Non-pigmented ciliary epithelial cell (primary cell): ENCODE results near the gene GAS2L2.
"Not testable (repeated sequence)": the region's sequence is repeated elsewhere in the genome, so short reads cannot be mapped to it uniquely, and the experiment has no call there.

ENCODE experiments used
- DNase-seq: peaks from one replicate; pipeline ENCODE4 v3.0.0-alpha.2; 2010; ENCODE audit warnings: low read depth

Gene GAS2L2

DNA sequence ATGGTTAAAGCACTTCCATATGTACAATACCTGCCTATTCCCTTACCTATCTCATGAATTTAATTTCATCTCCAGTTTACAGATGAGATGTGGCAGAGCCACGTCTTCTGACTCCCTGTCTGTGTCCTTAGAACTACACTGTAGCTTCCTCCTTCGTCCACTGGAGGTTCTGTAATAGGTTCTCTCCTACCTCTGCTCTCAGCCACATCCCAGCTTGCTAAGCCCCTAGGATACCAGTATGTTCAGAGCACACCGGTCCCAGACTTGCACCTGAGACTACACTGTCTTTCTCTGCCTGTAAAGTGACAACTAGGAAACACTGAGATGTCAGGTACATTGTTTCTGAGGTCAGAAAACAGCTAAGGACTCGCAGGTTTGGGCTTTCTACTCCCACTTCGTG lies 25.4 kb downstream of the GAS2L2 start:
- no peak for DNase-seq

DNA sequence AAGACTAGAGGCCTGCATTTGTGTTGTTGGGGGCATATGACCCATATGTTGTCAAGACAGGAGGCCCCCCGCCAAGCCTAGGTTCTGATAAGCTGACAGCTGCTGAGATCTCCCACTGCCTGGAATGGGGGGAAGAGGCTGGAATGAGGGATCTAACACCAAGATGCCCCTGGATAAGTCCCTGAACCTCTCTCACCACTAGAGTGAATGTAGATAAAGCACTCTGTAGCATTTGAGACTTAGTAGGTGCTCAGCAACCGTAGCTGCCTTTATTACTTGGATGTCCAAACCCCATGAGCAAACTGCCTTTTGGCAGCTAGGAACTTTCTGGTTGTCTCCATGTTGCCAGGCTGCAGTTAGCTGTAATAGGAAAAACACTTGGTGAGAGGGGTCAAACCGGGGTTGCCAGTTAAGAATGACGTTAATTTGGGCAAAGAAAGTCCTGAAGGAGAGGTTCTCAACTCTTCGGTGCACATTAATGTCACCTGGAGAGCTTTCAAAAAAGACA lies 26.0 kb downstream of the GAS2L2 start:
- DNase-seq: no peak

DNA sequence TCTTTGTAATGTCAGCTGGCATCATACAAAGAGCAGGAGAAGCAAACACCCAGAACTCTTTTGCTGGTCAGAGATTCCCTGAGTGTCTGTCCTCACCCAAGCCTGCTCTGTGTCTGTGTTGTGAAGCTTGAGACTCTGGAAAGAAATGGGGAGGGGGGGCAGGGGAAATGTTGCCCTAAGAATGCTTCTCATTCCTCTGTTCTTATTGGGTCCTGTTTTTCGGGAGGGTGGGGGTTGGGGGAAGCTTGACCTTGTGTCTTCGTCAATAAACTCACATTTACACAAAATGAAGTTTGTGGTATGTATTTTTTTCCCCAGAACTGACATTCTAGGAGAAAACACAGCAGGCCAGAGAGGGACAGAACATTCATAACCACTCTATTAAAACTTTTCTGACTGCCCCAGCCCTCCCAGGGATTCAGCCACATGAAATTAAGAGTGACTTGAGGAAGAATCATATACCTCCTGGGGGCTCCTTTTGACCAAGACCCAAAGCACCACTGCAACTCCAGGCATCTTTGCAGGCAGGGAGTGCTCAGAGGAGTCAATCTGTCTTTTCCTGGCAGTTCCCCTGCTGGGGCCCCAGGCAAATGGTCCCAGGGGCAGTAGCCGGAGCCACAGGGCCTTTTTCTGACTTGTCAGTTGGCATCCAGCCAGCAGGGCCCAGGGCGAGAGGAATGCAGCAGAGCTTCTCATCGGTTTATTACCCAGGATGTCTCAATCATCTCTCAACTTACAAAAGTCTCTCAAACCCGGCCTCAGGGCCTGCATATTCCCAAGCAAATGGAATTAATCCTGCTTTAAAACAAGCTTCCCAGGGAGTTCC lies 26.7 kb downstream of the GAS2L2 start:
- DNase-seq: peak; percentile 51

DNA sequence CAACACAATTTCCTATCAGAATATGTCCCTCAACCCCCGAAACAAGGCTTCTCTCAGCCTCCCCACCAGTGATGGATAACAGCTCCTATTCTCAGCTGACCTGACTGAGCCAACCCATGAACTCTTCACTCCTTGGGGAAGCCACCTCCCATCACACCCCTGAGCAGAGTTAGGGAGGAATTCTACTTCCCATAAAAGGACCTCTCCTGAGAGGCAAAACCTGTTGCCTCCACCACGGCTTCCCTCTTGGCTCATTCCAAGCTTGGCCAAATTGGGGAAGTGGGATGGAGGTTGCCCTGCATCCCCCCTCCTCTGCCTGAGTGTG lies 27.3 kb downstream of the GAS2L2 start:
- DNase-seq: no peak

DNA sequence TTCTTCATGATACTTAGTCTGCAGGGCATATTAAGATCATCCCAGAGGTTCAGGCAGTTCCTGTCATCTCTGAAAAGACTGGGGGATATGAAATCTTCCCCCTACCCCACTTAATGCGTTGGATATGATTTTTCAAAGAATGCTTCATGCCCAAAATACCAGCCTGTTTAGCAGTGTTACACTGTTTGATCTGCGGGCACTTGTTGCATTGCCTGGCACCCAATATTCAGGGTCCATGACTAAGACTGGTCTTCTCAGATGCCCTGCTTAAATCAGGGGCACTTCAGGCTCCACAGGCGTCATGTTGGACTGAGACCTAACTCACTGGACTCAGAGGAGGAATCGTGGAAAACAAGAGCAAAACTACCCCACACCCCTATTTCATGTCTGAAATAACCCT lies 28.0 kb downstream of the GAS2L2 start:
- DNase-seq: no peak

DNA sequence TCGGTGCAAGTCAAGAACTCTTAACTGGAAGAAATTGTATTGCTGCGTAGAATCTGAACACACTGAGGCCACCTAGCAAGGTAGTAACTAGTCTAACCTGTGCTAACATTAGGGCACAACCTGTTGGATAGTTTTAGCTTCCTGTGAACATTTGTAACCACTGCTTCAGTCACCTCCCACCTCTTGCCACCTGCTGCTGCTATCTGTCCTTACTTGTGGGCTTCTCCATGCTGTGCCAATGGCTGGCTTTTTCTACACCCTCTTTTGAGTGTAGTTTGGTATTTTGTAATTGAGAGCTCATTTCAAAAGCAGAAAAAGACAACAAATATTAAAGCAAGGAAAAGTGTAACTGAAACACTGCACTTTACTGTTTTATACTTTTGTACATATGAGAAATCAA lies 29.3 kb downstream of the GAS2L2 start:
- no peak for DNase-seq

DNA sequence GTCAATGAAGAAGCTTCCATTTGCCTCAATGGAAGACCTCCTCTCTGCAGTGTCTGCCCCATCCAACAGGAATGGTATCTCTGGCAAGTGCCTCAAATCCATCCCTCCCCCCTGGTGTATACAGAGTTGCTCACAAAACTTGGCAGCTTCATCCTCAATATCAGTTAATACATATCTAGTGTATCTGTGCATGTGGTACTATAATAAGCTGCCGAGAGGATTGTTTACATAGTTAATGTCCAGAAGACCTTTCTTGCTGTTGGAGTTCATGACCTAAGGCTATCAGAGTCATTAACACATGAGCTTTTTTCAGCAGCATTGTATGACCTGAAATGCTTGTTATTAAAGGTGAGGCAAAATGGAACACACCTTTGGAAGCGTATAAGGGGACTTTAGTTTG lies 35.6 kb downstream of the GAS2L2 start:
- no peak for DNase-seq

DNA sequence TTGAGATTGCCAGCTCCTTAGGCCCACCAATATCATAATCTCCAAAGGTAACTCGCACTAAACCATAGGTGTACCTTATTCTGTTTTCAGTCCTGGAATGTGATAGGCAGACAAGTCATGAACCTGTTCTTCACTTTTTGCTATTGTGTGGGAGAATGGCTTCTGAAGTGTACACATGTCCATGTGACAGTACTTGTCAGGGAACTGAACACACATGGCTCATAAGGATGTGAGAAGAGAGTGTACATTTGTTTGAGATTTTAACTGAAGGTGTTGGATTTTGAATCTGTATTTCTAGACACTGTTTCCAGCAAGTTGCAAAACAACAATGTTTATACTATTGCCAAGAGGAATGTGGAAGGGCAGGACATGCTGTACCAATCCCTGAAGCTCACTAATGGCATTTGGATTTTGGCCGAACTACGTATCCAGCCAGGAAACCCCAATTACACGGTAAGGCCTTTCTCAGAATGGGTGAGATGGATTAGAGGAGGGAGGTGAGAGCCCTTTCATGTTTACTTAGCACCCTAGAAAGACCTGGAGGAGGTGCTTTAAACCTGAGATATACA lies 36.1 kb downstream of the GAS2L2 start:
- DNase-seq: no peak

DNA sequence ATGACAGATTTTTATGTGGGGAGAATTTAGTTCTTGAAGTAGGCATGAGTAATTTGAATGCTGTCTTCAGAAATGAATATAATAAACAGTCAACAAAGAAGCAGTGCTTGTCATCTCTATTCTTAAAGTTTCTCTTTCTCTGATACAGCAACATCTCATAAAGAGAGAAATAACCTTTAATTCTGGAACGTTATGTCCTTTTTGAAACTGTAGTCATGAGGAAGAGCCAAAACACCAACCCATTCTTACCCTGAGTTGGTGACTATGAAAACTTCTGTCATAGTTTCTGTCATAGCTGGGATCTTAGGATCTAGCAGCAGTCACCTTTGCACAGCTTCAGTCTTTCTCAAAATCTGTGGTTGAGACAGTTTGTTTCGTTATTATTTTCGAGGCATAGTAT lies 36.9 kb downstream of the GAS2L2 start:
- no peak for DNase-seq

DNA sequence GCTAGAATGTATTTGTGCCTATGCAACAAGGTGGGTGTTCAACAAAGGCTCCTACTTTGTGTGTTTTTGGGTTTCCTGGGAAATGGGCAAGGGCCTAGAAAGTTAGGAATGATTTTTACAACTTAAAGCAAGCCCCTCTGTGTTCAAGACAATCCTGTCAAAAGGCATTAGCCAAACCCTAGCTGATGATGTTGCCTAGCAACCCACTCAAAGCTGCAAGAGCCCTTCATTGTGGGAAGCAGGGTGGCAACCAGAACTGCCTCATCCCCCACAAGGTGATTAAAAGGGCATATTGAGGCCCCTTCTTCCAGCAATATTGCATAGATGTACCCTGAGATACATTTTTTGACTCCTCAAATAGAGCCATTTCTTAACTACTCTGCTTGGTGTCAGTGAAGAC lies 37.6 kb downstream of the GAS2L2 start:
- no peak for DNase-seq

DNA sequence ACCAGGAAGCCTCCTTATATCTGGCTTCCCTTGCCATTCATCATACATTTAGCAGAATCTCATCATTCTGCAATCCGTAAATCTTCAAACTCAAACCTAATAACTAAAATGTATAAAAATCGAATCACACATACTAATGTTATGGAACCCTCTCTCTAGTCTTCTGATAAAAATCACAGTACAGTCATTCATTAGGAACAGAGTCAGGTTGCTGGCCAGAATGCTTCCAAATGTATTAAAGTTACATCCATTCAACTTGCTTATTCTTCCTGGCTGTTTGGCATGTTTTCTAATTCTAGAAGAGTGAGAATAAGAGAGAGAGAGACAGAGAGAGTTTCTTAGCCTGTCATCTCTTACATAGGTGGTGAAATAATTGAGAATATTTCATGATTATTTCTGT lies 38.1 kb downstream of the GAS2L2 start:
- no peak for DNase-seq

DNA sequence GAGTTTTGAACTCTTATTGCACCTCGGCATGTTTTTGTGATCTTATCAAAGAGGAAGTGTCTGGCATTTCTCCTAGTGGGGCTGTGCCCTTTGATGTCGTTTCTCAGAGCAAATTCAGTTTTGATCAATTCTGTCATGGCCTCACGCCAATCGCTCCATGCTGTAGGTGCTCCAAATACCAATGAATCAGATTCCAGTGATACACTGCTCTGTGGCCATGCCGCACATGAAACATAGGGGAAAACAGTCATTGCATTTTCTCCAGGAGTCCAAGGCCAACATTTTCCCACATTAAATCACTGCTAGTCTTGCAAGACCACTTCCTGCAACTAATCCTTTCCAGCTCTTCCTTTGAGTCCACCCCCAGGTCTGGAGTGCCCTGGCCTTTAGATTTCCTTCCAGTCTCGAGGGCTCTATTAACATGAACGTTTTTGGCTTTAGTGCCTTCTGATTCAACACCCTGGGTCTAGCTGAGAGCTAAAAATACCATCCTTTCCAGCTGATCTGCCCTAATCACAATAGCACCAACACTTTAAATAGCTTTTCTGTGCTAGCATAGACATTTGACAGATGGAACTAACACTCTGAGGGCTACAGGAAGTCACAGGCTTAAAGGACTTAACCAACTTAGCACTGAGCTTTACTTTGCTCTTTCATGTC lies 39.8 kb downstream of the GAS2L2 start:
- peak; percentile 95 for DNase-seq

DNA sequence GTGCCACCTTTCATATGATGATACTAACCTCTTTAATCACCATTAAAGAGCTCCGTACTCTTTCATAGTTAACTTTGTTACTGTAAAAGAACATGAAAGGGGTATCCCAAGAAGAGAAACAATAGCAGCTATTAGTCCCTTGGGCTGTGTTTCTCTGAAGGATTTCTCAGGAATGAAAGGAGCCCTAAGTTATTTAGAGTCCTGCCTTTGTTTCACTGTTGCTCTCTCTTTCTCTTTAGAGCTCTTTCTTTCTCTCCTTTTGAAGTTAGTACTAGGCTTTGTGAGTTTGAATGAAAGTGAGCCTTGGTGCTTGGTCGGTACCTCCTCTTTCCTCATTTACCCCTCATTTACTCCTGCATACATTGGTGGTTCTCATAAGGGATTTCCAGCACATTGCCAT lies 42.1 kb downstream of the GAS2L2 start:
- no peak for DNase-seq

DNA sequence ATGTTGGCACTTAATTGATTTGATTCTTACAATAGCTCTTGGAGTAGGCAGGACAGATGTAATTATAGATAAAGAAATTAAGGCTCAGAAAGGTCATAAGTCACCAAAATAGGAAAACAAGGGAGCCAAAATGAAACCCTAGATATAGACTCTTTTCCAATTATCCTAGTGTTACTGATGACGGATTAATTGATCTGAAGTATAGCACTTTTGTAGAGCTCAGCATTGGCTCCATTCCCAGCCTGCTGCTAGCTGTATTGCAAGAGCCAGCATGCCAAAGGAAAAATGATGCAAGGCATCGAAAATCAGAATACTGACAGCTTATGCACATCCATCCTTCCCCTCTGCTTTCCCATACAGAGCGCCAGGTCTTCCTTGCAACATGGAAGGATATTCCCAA lies 43.2 kb downstream of the GAS2L2 start:
- no peak for DNase-seq

DNA sequence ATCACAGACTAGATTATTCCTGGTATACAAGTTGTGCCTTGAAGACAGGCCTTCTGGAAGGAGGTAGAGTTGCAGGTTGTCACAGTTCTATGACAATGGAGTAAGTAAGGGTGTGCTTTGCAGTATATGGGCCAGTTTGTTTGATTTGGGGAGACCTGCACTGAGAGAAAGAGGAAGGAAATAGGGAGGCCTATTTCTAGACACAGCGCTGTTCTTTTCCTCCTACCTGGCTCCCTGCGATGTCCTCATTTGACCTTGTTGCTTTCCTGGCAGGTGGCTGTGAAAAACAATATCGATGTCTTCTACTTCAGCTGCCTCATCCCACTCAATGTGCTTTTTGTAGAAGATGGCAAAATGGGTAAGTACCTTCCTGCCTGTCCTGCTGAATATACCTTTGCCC lies 44.1 kb downstream of the GAS2L2 start:
- no peak for DNase-seq

DNA sequence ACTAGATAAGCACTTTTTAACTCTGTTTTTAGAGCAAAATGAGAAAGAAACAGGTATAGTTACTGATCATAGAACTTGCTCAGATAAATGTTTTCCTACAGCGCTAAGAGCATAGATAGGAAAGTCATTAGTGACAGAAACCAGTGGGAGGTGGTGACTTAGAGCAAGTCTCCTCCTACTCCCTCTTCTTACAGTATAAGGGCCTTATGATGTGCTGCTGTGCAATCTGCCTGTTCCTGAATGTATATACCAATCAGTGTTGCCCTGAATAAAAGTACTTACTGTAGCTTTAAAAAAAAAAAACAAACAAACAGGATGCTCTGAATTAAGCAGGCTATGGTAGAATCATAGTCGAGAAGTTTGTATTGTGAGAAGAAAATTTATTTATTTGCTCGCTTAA lies 44.9 kb downstream of the GAS2L2 start:
- no peak for DNase-seq

DNA sequence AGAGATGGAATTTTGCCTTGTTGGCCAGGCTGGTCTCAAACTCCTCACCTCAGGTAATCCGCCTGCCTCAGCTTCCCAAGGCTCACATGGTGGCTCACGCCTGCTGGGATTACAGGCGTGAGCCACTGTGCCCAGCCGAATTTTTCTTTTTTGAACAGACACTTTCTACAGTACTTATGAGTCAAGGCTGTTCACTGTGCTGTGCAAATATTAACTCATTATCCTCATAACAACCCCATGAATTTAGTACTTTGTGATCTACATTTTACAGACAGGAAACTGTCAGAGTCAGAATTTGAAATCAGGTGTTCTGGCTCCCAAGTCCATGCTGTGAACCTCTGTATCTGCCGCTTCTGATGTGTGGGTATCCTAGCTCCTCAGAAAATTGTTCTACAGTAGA lies 47.3 kb downstream of the GAS2L2 start:
- no peak for DNase-seq

DNA sequence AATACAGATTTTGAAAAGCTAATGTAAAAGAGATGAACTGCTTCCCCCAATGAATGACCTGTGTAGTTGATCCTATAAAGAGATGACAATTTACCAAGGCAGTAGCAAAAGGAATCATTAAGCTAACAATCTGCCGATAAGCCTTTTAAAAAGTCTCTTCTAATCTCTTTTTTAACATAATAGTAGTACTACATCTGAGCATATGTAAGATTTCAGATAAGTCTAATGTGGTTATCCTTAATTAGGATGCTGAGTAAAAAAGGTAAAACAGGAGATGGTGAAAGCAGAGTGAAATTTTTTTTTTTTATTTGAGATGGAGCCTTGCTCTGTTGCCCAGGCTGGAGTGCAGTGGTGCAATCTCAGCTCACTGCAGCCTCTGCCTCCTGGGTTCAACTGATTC lies 47.8 kb downstream of the GAS2L2 start:
- no peak for DNase-seq

DNA sequence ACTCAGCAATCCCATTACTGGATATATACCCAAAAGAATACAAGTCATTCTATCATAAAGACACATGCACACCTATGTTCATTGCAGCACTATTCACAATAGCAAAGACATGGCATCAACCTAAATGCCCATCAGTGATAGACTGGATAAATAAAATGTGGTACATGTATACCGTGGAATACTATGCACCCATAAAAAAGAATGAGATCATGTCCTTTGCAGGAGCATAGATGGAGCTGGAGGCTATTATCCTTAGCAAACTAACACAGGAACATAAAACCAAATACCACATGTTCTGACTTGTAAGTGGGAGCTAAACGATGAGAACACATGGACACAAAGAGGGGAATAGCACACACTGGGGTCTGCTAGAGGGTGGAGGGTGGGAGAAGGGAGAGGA lies 49.7 kb downstream of the GAS2L2 start:
- DNase-seq: not testable (repeated sequence)

DNA sequence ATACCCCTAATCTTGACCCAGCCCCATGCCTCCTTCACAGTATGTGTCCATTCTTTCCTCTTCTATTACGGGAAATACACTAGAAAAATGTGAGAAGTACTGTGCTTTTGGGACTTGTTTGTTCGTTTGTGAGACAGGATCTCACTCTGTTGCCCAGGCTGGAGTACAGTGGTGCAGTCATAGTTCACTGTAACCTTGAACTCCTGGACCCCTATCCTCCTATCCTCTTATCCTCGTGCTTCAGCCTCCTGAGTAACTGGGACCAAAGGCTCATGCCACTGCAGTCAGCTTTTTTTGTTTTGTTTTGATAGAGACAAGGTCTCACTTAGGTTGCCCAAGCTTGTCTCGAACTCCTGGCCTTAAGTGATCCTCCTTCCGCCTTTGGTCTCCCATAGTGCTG lies 51.5 kb downstream of the GAS2L2 start:
- DNase-seq: no peak

DNA sequence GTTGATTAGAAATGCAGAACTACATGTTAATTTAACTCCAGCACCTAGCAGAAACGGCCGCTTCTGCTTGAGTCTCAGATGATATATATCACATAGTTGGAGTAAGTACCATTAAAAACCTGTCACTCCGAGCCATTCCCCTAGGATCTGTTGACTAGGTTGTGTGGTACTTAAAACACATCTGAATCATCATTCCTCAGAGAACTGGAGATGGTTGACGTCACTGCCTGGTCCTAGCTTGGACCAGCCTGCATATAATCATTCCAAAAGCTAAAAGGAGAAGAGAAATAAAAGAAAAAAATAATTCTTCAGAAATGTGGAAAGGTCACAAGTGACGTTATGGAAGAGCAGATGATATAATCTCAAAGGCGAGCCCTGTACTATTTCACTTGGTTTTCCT lies 52.9 kb downstream of the GAS2L2 start:
- no peak for DNase-seq

DNA sequence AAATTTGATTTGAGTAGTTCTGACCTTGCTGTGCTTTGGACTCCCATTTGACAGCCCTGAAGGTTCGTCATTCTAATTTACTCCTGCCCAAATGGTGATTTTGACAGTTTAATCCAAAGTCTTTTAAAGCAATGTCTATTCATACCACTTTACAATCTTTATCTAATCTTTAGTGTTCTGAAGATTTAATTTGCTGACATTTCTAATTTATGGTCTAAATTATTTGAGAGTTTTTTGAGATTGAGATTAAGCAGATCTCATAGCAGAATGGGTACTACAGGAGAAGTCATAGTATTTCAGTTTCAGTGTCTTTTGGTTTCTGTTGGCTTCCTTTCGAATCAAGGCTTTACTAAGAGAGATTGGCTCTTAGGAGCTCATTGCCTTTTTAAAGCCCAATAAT lies 54.2 kb downstream of the GAS2L2 start:
- DNase-seq: no peak

DNA sequence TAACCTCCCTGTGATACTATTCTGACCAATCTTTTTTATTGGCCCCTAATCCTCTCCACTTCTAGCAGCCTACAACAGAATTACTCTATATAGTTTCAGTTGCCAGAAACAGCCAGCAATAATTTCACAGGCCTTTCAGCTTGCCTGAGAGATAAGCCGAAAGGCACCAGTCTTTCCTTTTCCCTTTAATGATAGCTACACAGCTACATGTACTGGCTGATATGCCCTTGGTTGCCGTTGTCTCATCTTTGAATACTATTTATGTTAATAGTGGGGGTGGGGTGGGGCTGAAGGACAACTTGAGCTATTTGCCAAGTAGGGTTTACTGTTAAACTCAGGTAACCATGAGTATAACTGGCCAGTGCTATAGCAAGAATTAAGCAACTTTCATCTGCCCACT lies 57.4 kb downstream of the GAS2L2 start:
- DNase-seq: no peak

DNA sequence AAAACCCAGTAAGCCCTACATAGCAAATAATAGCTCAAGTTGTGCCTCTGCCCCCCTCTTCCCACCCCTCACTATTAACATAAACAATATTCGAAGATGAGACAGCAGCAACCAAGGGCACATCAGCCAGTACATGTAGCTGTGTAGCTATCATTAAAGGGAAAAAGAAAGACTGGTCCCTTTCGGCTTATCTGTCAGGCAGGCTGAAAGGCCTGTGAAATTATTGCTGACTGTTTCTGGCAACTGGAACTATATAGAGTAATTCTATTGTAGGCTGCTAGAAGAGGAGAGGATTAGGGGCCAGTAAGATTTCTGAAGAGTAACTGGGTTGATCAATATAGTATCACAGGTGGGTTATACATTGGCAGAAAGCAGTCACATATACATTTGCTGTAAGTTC lies 58.1 kb downstream of the GAS2L2 start:
- DNase-seq: no peak
